H9 (cell line): Measurements from ENCODE around the gene XRCC6. TPM values are rescaled to one million over a fixed set of nuclear protein-coding genes. Genes with fewer than 3 reads are reported as not detected.

Source experiments
- DNase-seq: peaks from one replicate; pipeline ENCODE4 v3.0.0-alpha.2; 2017
- H2AFZ ChIP-seq: one replicate; pipeline ENCODE4 v1.6.1; 2013; ENCODE audit warnings: mild to moderate bottlenecking, low read length, control low read depth, moderate library complexity
- H2AK5ac ChIP-seq: 2 replicates; pipeline ENCODE4 v1.6.1; 2013; ENCODE audit warnings: low read length, control low read depth, mixed read lengths; ENCODE audit not compliant: insufficient read length
- H2BK120ac ChIP-seq: one replicate; pipeline ENCODE4 v1.6.1; 2013; ENCODE audit warnings: low read depth, mild to moderate bottlenecking, low read length, control low read depth, inconsistent platforms; ENCODE audit not compliant: poor library complexity, severe bottlenecking
- H2BK12ac ChIP-seq: 2 replicates; pipeline ENCODE4 v1.6.1; 2013; ENCODE audit warnings: low read length, control low read depth, mixed read lengths, low read depth; ENCODE audit not compliant: insufficient read length
- H2BK15ac ChIP-seq: 2 replicates; pipeline ENCODE4 v1.6.1; 2013; ENCODE audit warnings: low read depth, low read length, control low read depth
- H2BK20ac ChIP-seq: one replicate; pipeline ENCODE4 v1.6.1; 2013; ENCODE audit warnings: low read depth, mild to moderate bottlenecking, low read length, control low read depth, inconsistent platforms; ENCODE audit not compliant: poor library complexity, severe bottlenecking
- H2BK5ac ChIP-seq: 2 replicates; pipeline ENCODE4 v1.6.1; 2013; ENCODE audit warnings: low read length, control low read depth, mixed read lengths; ENCODE audit not compliant: insufficient read length
- H3K14ac ChIP-seq: 2 replicates; pipeline ENCODE4 v1.6.1; 2013; ENCODE audit warnings: low read length, control low read depth; ENCODE audit not compliant: insufficient read depth
- H3K18ac ChIP-seq: 2 replicates; pipeline ENCODE4 v1.6.1; 2013; ENCODE audit warnings: low read depth, mild to moderate bottlenecking, mixed read lengths, low read length, control low read depth; ENCODE audit not compliant: insufficient read length
- H3K23ac ChIP-seq: 2 replicates; pipeline ENCODE4 v1.6.1; 2013; ENCODE audit warnings: low read length, control low read depth, mixed read lengths, low read depth; ENCODE audit not compliant: insufficient read length
- H3K23me2 ChIP-seq: 2 replicates; pipeline ENCODE4 v1.6.1; 2013; ENCODE audit warnings: low read depth, mild to moderate bottlenecking, mixed read lengths, low read length, control low read depth; ENCODE audit not compliant: insufficient read length, poor library complexity, severe bottlenecking
- H3K27ac ChIP-seq: 2 replicates; pipeline ENCODE4 v1.5.1; 2013; ENCODE audit warnings: low read length, control low read depth, mixed read lengths, low read depth; ENCODE audit not compliant: insufficient read length
- H3K27me3 ChIP-seq: 2 replicates; pipeline ENCODE4 v1.6.1; 2013; ENCODE audit warnings: low read length, control low read depth, inconsistent platforms; ENCODE audit not compliant: insufficient read depth
- H3K4ac ChIP-seq: 2 replicates; pipeline ENCODE4 v1.6.1; 2013; ENCODE audit warnings: low read depth, mild to moderate bottlenecking, control low read depth, inconsistent platforms, low read length, moderate library complexity
- H3K4me1 ChIP-seq: 2 replicates; pipeline ENCODE4 v1.6.1; 2013; ENCODE audit warnings: low read length, control low read depth, inconsistent platforms; ENCODE audit not compliant: insufficient read depth
- H3K4me2 ChIP-seq: 2 replicates; pipeline ENCODE4 v1.6.1; 2013; ENCODE audit warnings: low read length, control low read depth, mixed read lengths; ENCODE audit not compliant: insufficient read length, insufficient read depth
- H3K56ac ChIP-seq: 2 replicates; pipeline ENCODE4 v1.6.1; 2013; ENCODE audit warnings: low read depth, mild to moderate bottlenecking, mixed read lengths, low read length, control low read depth; ENCODE audit not compliant: insufficient read length
- H3K79me1 ChIP-seq: 2 replicates; pipeline ENCODE4 v1.6.1; 2013; ENCODE audit warnings: low read depth, mild to moderate bottlenecking, moderate library complexity, low read length, control low read depth, inconsistent platforms; ENCODE audit not compliant: insufficient read depth, poor library complexity, severe bottlenecking
- H3K79me2 ChIP-seq: 2 replicates; pipeline ENCODE4 v1.6.1; 2013; ENCODE audit warnings: low read length, control low read depth, inconsistent platforms; ENCODE audit not compliant: insufficient read depth
- H3K9ac ChIP-seq: 2 replicates; pipeline ENCODE4 v1.6.1; 2013; ENCODE audit warnings: low read length, control low read depth, mixed read lengths; ENCODE audit not compliant: insufficient read length; ENCODE audit errors: extremely low read depth
- H3K9me3 ChIP-seq: one replicate; pipeline ENCODE4 v1.6.1; 2013; ENCODE audit warnings: low read depth, low read length, inconsistent platforms; ENCODE audit not compliant: control insufficient read depth
- H3T11ph ChIP-seq: one replicate; pipeline ENCODE4 v1.6.1; 2013; ENCODE audit warnings: mild to moderate bottlenecking, low read length, control low read depth, inconsistent platforms
- H4K20me1 ChIP-seq: one replicate; pipeline ENCODE4 v1.6.1; 2013; ENCODE audit not compliant: control insufficient read depth, insufficient read length, insufficient read depth
- H4K5ac ChIP-seq: 2 replicates; pipeline ENCODE4 v1.6.1; 2013; ENCODE audit warnings: low read depth, mild to moderate bottlenecking, mixed read lengths, low read length, control low read depth; ENCODE audit not compliant: insufficient read length
- H4K8ac ChIP-seq: replicated peaks from 2 replicates; pipeline ENCODE4 v1.6.1; 2013; ENCODE audit warnings: low read length, control low read depth, mixed read lengths, low read depth; ENCODE audit not compliant: insufficient read length
- H4K91ac ChIP-seq: 2 replicates; pipeline ENCODE4 v1.6.1; 2013; ENCODE audit warnings: low read depth, mild to moderate bottlenecking, moderate library complexity, mixed read lengths, low read length, control low read depth; ENCODE audit not compliant: insufficient read length
- H3K27ac Mint-ChIP-seq, 3 experiments: 2 replicates in 2 of 3; 3 replicates in 1 of 3; pipeline ENCODE4 v1.8.0; 2020 to 2021; ENCODE audit warnings: mixed read lengths in 3 of 3, mild to moderate bottlenecking in 1 of 3, moderate library complexity in 1 of 3
- H3K27me3 Mint-ChIP-seq: 2 replicates; pipeline ENCODE4 v1.8.0; 2021; ENCODE audit warnings: low read depth, mild to moderate bottlenecking, moderate library complexity, mixed read lengths
- H3K36me3 Mint-ChIP-seq, 3 experiments: 2 replicates in 2 of 3; 3 replicates in 1 of 3; pipeline ENCODE4 v1.8.0; 2020 to 2021; ENCODE audit warnings: low read depth in 3 of 3, mixed read lengths in 3 of 3; ENCODE audit not compliant: insufficient read depth in 1 of 3
- H3K4me1 Mint-ChIP-seq, 2 experiments: 2 replicates each; pipeline ENCODE4 v1.8.0; 2020; ENCODE audit warnings: mixed read lengths in 2 of 2
- H3K4me3 Mint-ChIP-seq, 2 experiments: 2 replicates in 1 of 2; 3 replicates in 1 of 2; pipeline ENCODE4 v1.8.0; 2020 to 2021; ENCODE audit warnings: mild to moderate bottlenecking in 2 of 2, mixed read lengths in 2 of 2, moderate library complexity in 1 of 2
- H3K9me3 Mint-ChIP-seq, 2 experiments: 2 replicates in 1 of 2; 3 replicates in 1 of 2; pipeline ENCODE4 v1.8.0; 2020; ENCODE audit warnings: mild to moderate bottlenecking in 2 of 2, mixed read lengths in 2 of 2, moderate library complexity in 1 of 2
- WGBS: extraction: QIAGEN DNeasy Blood & Tissue Kit; methylation state at CpG from one replicate; pipeline ENCODE4 v1.1.7; 2013; ENCODE audit warnings: missing lambda C conversion rate, low lambda C conversion rate, mixed read lengths; ENCODE audit not compliant: insufficient read length; ENCODE audit errors: extremely low coverage; 5-methylcytosine and 5-hydroxymethylcytosine counted together
- total RNA-seq: library from RNA; stranded (reverse); gene quantifications from 2 replicates; pipeline ENCODE4 v1.2.1, GENCODE V29; 2021
- TF ChIP-seq, protein P1 (sequence below): fragments of 200-600 bp; sonication (generic); conservative IDR thresholded peaks from 3 replicates; pipeline ENCODE4 v1.8.0; 2021; ENCODE audit warnings: antibody characterized with exemption, mild to moderate bottlenecking

XRCC6 gene
- total RNA-seq, 1 experiment from 2014 or later: 461 TPM

GRCh38 chr22:41657709-41658108, 36.6 kb downstream of the XRCC6 start:
- H4K5ac ChIP-seq: no peak overlapping the region
- no peak overlapping the region for H3T11ph ChIP-seq
- no peaks in the 10 kb centered on the region for H3K9me3 ChIP-seq
- Mint-ChIP-seq H3K27ac (no peak overlapping the region), H3K36me3 (peaks cover 51 to 92% (median 89%) of the 10 kb centered on the region in 3 experiments), H3K4me1 (no peaks in the 10 kb centered on the region), H3K4me3 (no peak overlapping the region), H3K9me3 (no peaks in the 10 kb centered on the region), H3K27me3 (no peaks in the 10 kb centered on the region)
- no peak overlapping the region for H3K27ac ChIP-seq
- no peak overlapping the region for H2BK15ac ChIP-seq
- H4K8ac ChIP-seq: no peak overlapping the region
- H2BK20ac ChIP-seq: no peak overlapping the region
- H3K23me2 ChIP-seq: no peaks in the 10 kb centered on the region
- H2BK5ac ChIP-seq: no peak overlapping the region
- H3K4me1 ChIP-seq: no peaks in the 10 kb centered on the region
- no peaks in the 10 kb centered on the region for H3K27me3 ChIP-seq
- TF ChIP-seq, protein P1, sequence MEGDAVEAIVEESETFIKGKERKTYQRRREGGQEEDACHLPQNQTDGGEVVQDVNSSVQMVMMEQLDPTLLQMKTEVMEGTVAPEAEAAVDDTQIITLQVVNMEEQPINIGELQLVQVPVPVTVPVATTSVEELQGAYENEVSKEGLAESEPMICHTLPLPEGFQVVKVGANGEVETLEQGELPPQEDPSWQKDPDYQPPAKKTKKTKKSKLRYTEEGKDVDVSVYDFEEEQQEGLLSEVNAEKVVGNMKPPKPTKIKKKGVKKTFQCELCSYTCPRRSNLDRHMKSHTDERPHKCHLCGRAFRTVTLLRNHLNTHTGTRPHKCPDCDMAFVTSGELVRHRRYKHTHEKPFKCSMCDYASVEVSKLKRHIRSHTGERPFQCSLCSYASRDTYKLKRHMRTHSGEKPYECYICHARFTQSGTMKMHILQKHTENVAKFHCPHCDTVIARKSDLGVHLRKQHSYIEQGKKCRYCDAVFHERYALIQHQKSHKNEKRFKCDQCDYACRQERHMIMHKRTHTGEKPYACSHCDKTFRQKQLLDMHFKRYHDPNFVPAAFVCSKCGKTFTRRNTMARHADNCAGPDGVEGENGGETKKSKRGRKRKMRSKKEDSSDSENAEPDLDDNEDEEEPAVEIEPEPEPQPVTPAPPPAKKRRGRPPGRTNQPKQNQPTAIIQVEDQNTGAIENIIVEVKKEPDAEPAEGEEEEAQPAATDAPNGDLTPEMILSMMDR: no peak
- no peak overlapping the region for H3K4me2 ChIP-seq
- WGBS: no CpG with 5 or more reads among the region's 6 CpGs
- H4K91ac ChIP-seq: no peak overlapping the region
- no peak overlapping the region for H3K23ac ChIP-seq
- no peaks in the 10 kb centered on the region for H3K79me2 ChIP-seq
- H3K18ac ChIP-seq: no peak overlapping the region
- no peak overlapping the region for H3K4ac ChIP-seq
- DNase-seq: no peak
- no peak overlapping the region for H3K14ac ChIP-seq
- H2AFZ ChIP-seq: no peak overlapping the region
- no peak overlapping the region for H2BK120ac ChIP-seq
- no peak overlapping the region for H2BK12ac ChIP-seq
- no peaks in the 10 kb centered on the region for H3K79me1 ChIP-seq
- H2AK5ac ChIP-seq: no peak overlapping the region
- H3K9ac ChIP-seq: no peak overlapping the region
- no peak overlapping the region for H3K56ac ChIP-seq
- H4K20me1 ChIP-seq: peaks cover 3% of the 10 kb centered on the region
